SJSA1 (cell line): ENCODE measurements around the gene GPAT2. TPM values are rescaled to one million over a fixed set of nuclear protein-coding genes. Genes with fewer than 3 reads are reported as not detected.
"Not testable (repeated sequence)": the region's sequence is repeated elsewhere in the genome, so short reads cannot be mapped to it uniquely, and the experiment has no call there.

Experiments
- DNase-seq, 2 experiments: peaks; one replicate each; pipeline ENCODE4 v3.0.0-alpha.2; 2015 to 2020; ENCODE audit warnings: low spot score in 2 of 2, low read depth in 1 of 2
- H3K27ac ChIP-seq: fragments of 250-450 bp; sonication (Bioruptor Pico); 2 replicates; pipeline ENCODE4 v1.5.1; 2020; ENCODE audit warnings: mild to moderate bottlenecking, moderate library complexity
- H3K27me3 ChIP-seq: fragments of 250-450 bp; sonication (Bioruptor Pico); replicated peaks from 2 replicates; pipeline ENCODE4 v1.5.1; 2020; ENCODE audit warnings: mild to moderate bottlenecking, moderate library complexity
- H3K36me3 ChIP-seq: fragments of 250-450 bp; sonication (Bioruptor Pico); 2 replicates; pipeline ENCODE4 v1.5.1; 2020; ENCODE audit warnings: mild to moderate bottlenecking
- H3K4me1 ChIP-seq: fragments of 250-450 bp; sonication (Bioruptor Pico); replicated peaks from 2 replicates; pipeline ENCODE4 v1.6.1; 2021; ENCODE audit warnings: mild to moderate bottlenecking
- H3K4me3 ChIP-seq: fragments of 250-450 bp; sonication (Bioruptor Pico); 2 replicates; pipeline ENCODE4 v1.5.1; 2020; ENCODE audit warnings: mild to moderate bottlenecking
- H3K9me3 ChIP-seq: fragments of 250-450 bp; sonication (Bioruptor Pico); replicated peaks from 2 replicates; pipeline ENCODE4 v1.5.1; 2020; ENCODE audit warnings: mild to moderate bottlenecking
- total RNA-seq: library from RNA; depleted of rRNA; stranded (reverse); fragments of >200 nt; shearing (Covaris generic); gene quantifications from 2 replicates; pipeline ENCODE4 v1.2.3, GENCODE V29; 2014; rRNA removed

GPAT2 gene
- total RNA-seq, 1 experiment from 2014 or later = not detected

GRCh38 chr2:95992102-95992501 lies 42.6 kb downstream of the GPAT2 start:
- H3K36me3 ChIP-seq, H3K9me3 ChIP-seq, DNase-seq, H3K27me3 ChIP-seq, H3K4me1 ChIP-seq, H3K27ac ChIP-seq: not testable (repeated sequence)
- peak overlapping the region; percentile 48 for H3K4me3 ChIP-seq

GRCh38 chr2:95991351-95992094 lies 43.2 kb downstream of the GPAT2 start, which contains the start of gene ANKRD36C:
ANKRD36C (minus strand) TSS chr2:95991824; CDS start chr2:95991708, 116 bp downstream.
- H3K4me1 ChIP-seq, H3K27me3 ChIP-seq, H3K9me3 ChIP-seq, H3K36me3 ChIP-seq: not testable (repeated sequence)
- Histone ChIP-seq H3K27ac (peak within 1 kb of the TSS; percentile 42), H3K4me3 (peak within 1 kb of the TSS; percentile 48)
- DNase-seq = peak in 1 of 2 experiments; percentile 57

DNA sequence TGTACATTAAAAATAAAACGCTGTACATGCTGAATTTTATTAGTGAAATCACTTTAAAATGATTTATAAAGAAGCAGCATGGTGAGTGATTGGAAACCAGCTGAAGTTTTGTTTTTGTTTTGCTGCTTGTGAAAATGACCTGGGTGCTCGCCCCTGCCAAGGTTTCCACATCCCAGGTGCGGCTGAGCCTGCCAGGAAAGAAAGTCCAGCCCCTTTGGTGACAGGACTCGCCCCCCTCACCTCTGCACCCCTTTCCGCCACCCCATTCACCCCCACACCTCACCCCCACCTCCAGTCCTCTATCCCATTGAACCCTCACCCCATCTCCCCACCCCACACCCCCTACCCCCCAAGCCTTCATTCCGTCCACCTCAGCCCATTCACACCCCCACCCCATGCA lies 43.8 kb downstream of the GPAT2 start:
- not testable (repeated sequence) for H3K27me3 ChIP-seq, H3K4me1 ChIP-seq, DNase-seq, H3K27ac ChIP-seq, H3K36me3 ChIP-seq, H3K4me3 ChIP-seq, H3K9me3 ChIP-seq

Other genes starting within 250 kb of the GPAT2 start
- gene ANKRD36C, start 43.1 kb downstream of the GPAT2 start, total RNA-seq = 12.0 and 22.4 TPM in 2 replicates
- not detected in 2 replicates for gene ADRA2B, start 81.7 kb upstream of the GPAT2 start, total RNA-seq
- gene ASTL, start 103.6 kb upstream of the GPAT2 start, total RNA-seq = not detected in 2 replicates
- gene DUSP2, start 110.5 kb upstream of the GPAT2 start, total RNA-seq = 0.24 TPM in 1 of 2 replicates, not detected in the other
- gene STARD7, start 173.9 kb upstream of the GPAT2 start, total RNA-seq = 148 and 188 TPM in 2 replicates
- 24.3 and 25.1 TPM in 2 replicates for gene TMEM127, start 231.1 kb upstream of the GPAT2 start, total RNA-seq
- gene CIAO1, start 231.3 kb upstream of the GPAT2 start, total RNA-seq = 86.9 and 88.2 TPM in 2 replicates